HS-27A (cell line): ENCODE results near the gene SWT1.
"Not testable (repeated sequence)": the region's sequence is repeated elsewhere in the genome, so short reads cannot be mapped to it uniquely, and the experiment has no call there.

Source experiments
- DNase-seq: peaks from one replicate; pipeline ENCODE4 v3.0.0-alpha.2; 2012; ENCODE audit warnings: low read depth, missing footprints

SWT1 gene

DNA sequence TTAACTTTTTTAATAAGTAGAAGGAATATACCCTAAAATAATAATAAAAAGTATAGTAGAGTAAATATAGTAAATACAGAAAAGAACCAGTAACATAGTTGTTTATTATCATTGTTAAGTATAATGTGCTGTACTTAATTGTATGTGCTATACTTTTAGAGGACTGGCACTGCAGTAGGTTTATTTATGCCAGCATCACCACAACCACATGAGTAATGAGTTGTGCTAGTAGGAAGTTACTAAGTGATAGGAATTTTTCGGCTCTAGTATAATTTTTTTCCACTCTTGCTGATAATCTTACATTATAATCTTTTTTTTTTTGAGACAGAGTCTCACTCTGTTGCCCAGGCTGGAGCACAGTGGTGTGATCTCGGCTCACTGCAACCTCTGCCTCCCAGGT is 88.5 kb downstream of the SWT1 start:
- DNase-seq, result no peak

- DNase-seq, result no peak
Observed at GRCh38 chr1:185249563-185249962, 92.6 kb downstream of the SWT1 start.

GRCh38 chr1:185250063-185250462 is 93.1 kb downstream of the SWT1 start:
- no peak for DNase-seq

- not testable (repeated sequence) for DNase-seq
Observed at GRCh38 chr1:185251928-185252327, 95.0 kb downstream of the SWT1 start.

- DNase-seq, result not testable (repeated sequence)
Observed at GRCh38 chr1:185252404-185252803, 95.4 kb downstream of the SWT1 start.

DNA sequence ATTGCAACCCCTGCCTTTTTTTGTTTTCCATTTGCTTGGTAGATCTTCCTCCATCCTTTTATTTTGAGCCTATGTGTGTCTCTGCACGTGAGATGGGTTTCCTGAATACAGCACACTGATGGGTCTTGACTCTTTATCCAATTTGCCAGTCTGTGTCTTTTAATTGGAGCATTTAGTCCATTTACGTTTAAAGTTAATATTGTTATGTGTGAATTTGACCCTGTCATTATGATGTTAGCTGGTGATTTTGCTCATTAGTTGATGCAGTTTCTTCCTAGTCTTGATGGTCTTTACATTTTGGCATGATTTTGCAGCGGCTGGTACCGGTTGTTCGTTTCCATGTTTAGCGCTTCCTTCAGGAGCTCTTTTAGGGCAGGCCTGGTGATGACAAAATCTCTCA is 98.6 kb downstream of the SWT1 start:
- not testable (repeated sequence) for DNase-seq

- not testable (repeated sequence) for DNase-seq
Observed at GRCh38 chr1:185257116-185257949, 100.4 kb downstream of the SWT1 start.

DNA sequence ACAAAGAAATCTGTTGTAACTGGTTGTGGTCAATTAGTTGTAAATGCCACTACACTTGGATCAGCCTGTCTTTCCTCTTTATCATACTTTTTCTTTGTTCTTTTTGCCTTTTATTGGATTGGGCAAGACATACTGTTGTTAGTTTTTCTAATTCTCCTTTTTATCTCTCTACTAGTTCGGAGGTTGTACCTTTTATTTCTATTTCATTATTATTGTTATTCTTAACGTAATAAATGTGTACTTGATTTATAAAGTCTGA is 100.9 kb downstream of the SWT1 start:
- DNase-seq, result no peak

DNA sequence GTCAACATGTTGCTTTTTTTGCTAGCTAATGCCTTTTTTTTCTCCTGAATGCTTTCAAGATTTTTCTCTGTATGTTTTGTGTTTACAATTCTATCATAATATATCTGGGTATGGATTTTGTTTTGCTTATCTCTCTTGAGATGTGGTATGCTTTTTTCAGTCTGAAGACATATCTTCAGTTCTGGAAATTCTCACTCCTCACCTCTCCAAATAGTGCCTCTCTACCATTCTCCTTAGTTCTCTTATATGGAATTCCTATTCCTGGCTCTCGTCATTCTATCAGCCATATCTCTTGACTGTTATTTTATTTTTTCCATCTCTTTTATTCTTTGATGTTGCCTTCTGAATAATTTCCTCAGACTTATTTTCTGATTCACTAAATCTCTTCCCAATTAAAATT is 101.7 kb downstream of the SWT1 start:
- no peak for DNase-seq

DNA sequence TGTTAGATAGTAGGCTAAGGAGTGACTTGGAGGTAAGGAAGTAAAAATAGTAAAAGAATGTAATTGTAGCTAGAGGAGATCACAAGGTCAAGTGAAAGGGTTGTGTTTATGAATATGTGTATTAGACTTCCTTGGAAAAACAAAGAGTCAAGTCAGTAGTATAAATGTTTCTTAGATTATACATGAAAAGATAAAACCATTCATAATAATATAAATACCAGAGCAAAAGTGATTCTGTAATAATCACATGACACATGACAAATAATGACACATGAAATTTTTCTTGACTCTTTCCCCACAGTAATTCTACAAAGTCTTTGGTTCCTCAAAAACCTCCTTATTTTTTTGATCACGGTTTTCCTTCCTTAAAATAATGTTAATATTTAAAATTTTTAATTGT is 103.6 kb downstream of the SWT1 start:
- no peak for DNase-seq

GRCh38 chr1:185262151-185262550 is 105.2 kb downstream of the SWT1 start:
- DNase-seq, result no peak

GRCh38 chr1:185263292-185263691 is 106.3 kb downstream of the SWT1 start:
- DNase-seq, result no peak

- no peak for DNase-seq
Observed at GRCh38 chr1:185263780-185264179, 106.8 kb downstream of the SWT1 start.

- DNase-seq, result no peak
Observed at GRCh38 chr1:185265314-185265713, 108.3 kb downstream of the SWT1 start.

- no peak for DNase-seq
Observed at GRCh38 chr1:185267301-185267700, 110.3 kb downstream of the SWT1 start.

DNA sequence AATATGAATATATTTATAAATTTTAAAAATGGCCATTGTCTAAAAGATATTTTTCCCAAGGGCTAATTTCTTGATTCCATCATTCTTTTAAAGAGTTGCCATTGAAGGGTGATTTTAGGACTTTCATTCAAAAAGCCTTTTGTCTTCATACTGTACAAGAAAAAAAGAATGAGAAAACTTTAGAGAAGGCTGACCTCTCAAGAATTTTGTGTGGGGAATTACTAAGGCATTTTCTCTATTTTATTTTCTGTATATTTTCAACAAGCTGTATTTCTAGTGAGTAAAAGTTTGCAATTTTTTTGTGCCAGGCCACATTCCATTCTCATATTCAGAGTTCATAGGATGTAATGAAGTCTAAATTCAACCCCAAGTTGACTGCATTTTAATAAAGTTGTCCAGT is 110.7 kb downstream of the SWT1 start:
- no peak for DNase-seq

GRCh38 chr1:185268352-185268751 is 111.4 kb downstream of the SWT1 start:
- DNase-seq, result no peak

- no peak for DNase-seq
Observed at GRCh38 chr1:185271921-185272320, 115.0 kb downstream of the SWT1 start.

GRCh38 chr1:185279571-185279970 is 122.6 kb downstream of the SWT1 start:
- no peak for DNase-seq

DNA sequence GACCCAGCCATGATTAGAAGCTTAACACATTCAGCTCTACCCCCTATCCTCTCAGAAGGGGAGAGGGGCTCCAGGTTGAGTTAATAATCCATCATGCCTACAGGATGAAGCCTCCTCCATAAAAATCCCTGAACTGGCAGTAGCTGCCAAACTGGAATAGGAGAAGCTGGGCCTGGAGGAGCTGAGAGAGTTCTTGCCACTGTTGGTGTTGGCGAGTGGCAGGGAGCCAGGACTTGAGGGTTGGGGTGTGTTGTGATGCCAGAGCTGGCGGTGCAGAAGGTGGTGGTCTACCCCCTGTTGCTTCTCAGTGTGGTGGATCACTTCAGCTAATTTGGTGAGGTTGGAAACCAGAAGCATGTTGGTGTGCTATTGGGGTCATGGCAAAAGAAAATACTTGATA is 123.6 kb downstream of the SWT1 start:
- no peak for DNase-seq

DNA sequence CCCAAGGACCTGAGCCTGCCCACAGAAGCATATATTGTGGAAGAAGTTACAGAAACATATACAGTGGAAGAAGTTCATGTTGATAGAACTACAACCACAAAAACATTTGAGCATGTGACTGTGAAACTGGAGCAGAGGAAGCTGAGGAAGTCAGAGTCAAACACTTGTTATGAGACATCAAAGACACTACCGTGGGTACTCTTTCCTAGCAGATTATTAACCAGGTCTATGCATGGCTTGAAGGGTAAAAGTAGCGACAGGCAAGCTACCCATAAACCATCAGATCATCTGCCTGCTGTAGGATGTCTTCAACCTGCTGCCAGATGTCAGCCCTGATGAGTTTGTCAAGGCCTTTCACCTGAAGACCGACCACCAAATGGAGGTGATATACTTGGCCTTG is 124.3 kb downstream of the SWT1 start:
- DNase-seq, result no peak

DNA sequence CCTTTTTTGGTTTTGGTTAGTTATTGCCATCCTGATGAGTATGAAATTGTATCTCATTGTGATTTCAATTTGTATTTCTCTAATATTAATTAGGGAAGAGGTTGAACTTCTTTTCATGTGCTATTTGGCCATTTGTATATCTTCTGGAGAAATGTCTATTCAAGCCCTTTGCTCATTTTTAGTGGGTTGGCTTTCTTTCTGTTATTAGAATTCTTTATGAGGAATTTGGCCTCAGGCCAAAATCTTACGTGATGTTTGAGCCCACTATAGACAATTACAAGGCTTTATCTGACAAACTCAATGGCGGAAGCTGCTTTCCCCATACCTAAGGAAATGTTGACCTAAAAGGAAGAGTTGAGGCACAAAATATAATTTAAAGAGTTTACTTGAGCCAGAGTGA is 127.1 kb downstream of the SWT1 start:
- DNase-seq, result no peak

GRCh38 chr1:185284533-185285276 is 127.7 kb downstream of the SWT1 start:
- no peak for DNase-seq

- no peak for DNase-seq
Observed at GRCh38 chr1:185287451-185287850, 130.5 kb downstream of the SWT1 start.
